Ectodermal cell (in vitro differentiated cells): ENCODE measurements around the gene CALM3.

Experiments
- H3K27ac ChIP-seq: 2 replicates; pipeline ENCODE4 v1.7.0; 2013; ENCODE audit warnings: mild to moderate bottlenecking, low read depth, low read length; ENCODE audit not compliant: insufficient read depth, poor library complexity, severe bottlenecking
- H3K27me3 ChIP-seq: 2 replicates; pipeline ENCODE4 v1.7.0; 2013; ENCODE audit warnings: mild to moderate bottlenecking, low read length; ENCODE audit not compliant: insufficient read depth, control insufficient read depth, poor library complexity, severe bottlenecking
- H3K36me3 ChIP-seq: one replicate; pipeline ENCODE4 v1.7.0; 2013; ENCODE audit warnings: low read length; ENCODE audit not compliant: control insufficient read depth, insufficient read depth
- H3K4me1 ChIP-seq: one replicate; pipeline ENCODE4 v1.7.0; 2013; ENCODE audit warnings: low read length; ENCODE audit not compliant: control insufficient read depth, insufficient read depth
- H3K4me3 ChIP-seq: 2 replicates; pipeline ENCODE4 v1.7.0; 2013; ENCODE audit warnings: low read depth, low read length, control low read depth; ENCODE audit not compliant: insufficient read depth
- H3K9me3 ChIP-seq: 2 replicates; pipeline ENCODE4 v1.7.0; 2013; ENCODE audit warnings: mild to moderate bottlenecking, low read length, moderate library complexity; ENCODE audit not compliant: control insufficient read depth
- WGBS, 2 experiments: methylation state at CpG; one replicate each; pipeline ENCODE4 v1.1.7; 2013; ENCODE audit warnings: missing lambda C conversion rate in 2 of 2; 5-methylcytosine and 5-hydroxymethylcytosine counted together

The CALM3 gene

DNA sequence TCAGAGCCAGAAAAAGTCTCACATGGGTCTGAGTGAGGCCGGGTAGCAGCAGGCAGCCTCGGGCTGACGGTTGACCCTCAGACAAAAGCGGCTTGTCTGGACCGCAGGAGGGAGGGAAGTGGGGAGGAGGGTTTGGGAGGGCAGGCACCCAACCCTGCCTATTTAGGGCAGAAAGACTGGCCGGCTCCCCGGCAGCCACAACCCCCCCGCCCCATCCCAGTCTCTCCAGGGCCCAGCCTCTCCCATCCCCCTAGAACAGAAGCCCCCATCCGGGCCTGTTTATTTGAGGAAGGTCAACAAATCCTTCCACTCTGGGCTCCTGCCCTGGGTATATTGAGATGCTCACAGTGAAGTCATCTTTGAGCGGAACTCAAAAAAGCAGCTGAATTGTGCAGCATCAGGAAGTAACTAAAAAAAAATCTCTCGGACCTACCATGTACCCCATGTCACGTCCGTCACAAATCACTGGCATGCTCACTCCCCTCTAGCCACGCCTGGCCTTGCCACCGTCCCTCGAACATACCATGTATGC is 53.6 kb downstream of the CALM3 start:
- Histone ChIP-seq H3K4me3 (no peak overlapping the region), H3K27ac (no peak overlapping the region), H3K27me3 (peaks cover 29% of the 10 kb centered on the region), H3K9me3 (no peaks in the 10 kb centered on the region), H3K36me3 (no peaks in the 10 kb centered on the region), H3K4me1 (peaks cover 24% of the 10 kb centered on the region)
- 25 to 28% methylated on average over 13 to 16 of the region's 16 CpGs for WGBS, 2 experiments

DNA sequence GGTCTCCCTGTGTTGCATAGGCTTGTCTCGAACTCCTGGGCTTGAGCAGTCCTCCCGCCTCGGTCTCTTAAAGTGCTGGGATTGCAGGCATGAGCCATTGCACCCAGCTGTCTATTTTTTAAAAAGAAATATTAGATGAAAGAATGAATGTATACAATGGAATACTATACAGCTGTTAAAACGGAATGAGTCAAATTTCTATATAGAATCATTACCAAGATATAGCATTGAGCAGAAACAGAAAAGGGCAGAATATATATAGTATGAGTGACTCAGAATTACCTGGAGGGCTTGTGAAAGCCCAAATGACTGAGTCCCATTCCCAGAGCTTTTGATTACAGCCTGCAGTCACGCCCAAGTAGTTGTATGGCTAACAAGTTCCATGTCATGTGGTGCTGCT is 55.4 kb downstream of the CALM3 start:
- H3K9me3 ChIP-seq = no peaks in the 10 kb centered on the region
- 91 to 97% methylated on average over 4 to 5 of the region's 5 CpGs for WGBS, 2 experiments
- peaks cover 25% of the 10 kb centered on the region for H3K27me3 ChIP-seq
- H3K4me1 ChIP-seq = peaks cover 34% of the 10 kb centered on the region
- no peaks in the 10 kb centered on the region for H3K36me3 ChIP-seq
- no peak overlapping the region for H3K4me3 ChIP-seq
- no peak overlapping the region for H3K27ac ChIP-seq

DNA sequence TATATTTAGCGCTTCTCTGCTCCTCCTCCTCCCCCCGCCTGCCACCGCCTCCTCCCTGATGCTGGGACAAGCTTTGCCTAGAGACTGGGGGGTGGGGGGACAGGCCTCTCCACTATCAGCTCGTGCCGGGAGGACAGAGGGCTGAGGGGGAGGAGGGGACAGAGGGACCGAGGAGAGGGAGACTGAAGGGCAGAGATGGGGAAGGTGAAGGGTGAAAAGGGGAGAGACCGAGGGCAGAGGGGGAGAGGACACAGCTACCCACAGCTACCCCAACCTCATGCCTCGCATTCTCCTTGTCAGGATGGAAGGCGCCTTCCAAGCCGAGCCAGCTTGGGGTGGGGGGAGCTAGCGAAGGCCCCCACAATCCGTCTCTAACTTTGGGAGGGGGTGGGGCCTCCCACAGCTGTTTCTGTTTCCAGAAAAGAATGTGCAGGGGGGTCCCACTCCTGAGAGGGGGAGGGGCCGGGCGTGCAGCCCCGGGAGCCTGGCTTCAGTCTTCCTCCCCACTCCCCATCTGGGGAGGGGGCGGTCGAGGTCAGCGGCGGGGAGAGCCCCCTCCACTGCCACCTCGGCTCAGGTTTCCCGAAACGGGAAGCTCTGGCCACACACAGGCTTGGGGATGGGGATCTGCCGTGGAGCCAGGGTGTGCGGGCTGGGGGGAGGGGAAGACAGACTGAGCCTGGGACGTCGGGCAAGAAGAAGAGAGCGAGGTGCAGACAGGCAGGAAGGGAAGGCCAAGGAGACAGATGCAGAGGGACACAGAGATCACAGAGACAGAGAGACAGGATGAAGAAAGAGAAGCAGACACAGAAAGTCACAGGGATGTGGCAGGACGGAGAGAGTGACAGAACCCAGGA is 58.2 kb downstream of the CALM3 start:
- Histone ChIP-seq H3K27ac (no peak overlapping the region), H3K4me1 (peaks cover 31% of the 10 kb centered on the region), H3K9me3 (no peaks in the 10 kb centered on the region), H3K4me3 (peak overlapping the region; percentile 60), H3K27me3 (peaks cover 23% of the 10 kb centered on the region), H3K36me3 (no peaks in the 10 kb centered on the region)
- WGBS, 2 experiments = 1% methylated on average over 25 to 28 of the region's 28 CpGs

DNA sequence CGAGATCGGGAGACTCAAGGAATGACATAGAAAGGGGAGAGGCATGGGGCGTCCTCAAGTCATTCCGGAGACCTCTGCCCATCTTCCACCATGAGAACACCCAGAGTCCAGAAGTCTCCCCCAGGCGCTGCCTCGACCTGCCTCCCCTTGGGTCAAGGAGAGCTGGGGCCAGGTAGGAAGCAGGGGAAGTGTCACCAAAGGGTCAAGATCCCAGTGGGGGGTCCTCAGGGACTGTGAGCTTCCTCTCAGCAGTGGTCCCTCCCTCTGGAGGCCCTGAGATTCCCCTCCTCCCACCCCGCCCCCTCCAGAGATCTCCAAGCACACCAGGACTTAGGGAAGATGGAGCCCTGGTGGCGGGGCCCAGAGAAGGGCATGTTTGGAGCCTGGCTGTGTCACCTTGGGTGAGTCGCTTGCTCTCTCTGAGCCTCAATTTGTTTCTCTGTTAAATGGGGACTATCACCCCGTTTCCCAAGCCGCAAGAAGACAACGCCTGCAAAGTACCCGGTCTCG is 58.9 kb downstream of the CALM3 start:
- Histone ChIP-seq H3K27me3 (peaks cover 23% of the 10 kb centered on the region), H3K27ac (no peak overlapping the region), H3K9me3 (no peaks in the 10 kb centered on the region), H3K36me3 (no peaks in the 10 kb centered on the region), H3K4me3 (peak overlapping the region; percentile 60), H3K4me1 (peaks cover 28% of the 10 kb centered on the region)
- 3 to 4% methylated on average over 14 of the region's 14 CpGs for WGBS, 2 experiments
